Upper lobe of left lung (tissue), 6 donors: ENCODE results near the gene GNAI1. TPM values are rescaled to one million over a fixed set of nuclear protein-coding genes. Genes with fewer than 3 reads are reported as not detected.

Experiments
- ATAC-seq, 2 donors: fragments of 200-7000 bp; cut with Tn5 transposase; one replicate each; pipeline ENCODE4 v1.9.1; 2022; ENCODE audit warnings: mild to moderate bottlenecking in 2 of 2, moderate library complexity in 2 of 2; ENCODE audit not compliant: low FRiP score in 2 of 2
- DNase-seq, 2 donors: peaks; one replicate each; pipeline ENCODE4 v3.0.0-alpha.2; 2019 to 2020
- H3K27ac ChIP-seq, 4 donors: fragments of 200-600 bp; sonication (generic); one replicate each; pipeline ENCODE4 v1.5.1; 2016 to 2019
- H3K27me3 ChIP-seq, 4 donors: fragments of 200-600 bp; sonication (generic); one replicate each; pipeline ENCODE4 v1.5.1; 2017 to 2019
- H3K36me3 ChIP-seq, 4 donors: fragments of 200-600 bp; sonication (generic); one replicate each; pipeline ENCODE4 v1.5.1; 2016 to 2019
- H3K4me1 ChIP-seq, 4 donors: fragments of 200-600 bp; sonication (generic); one replicate each; pipeline ENCODE4 v1.5.1; 2018 to 2019
- H3K4me3 ChIP-seq, 4 donors: fragments of 200-600 bp; sonication (generic); one replicate each; pipeline ENCODE4 v1.5.1; 2017 to 2019; ENCODE audit warnings: mild to moderate bottlenecking in 2 of 4, moderate library complexity in 1 of 4
- H3K9me3 ChIP-seq, 4 donors: fragments of 200-600 bp; sonication (generic); one replicate each; pipeline ENCODE4 v1.5.1; 2018 to 2019
- EP300 ChIP-seq, 4 donors: sonication (generic); formaldehyde crosslinking; IDR thresholded peaks; one replicate each; pipeline ENCODE4 v1.5.1; 2017; ENCODE audit warnings: antibody characterized with exemption in 4 of 4, control low read depth in 2 of 4
- POLR2A ChIP-seq, 4 donors: fragments of 450-650 bp; IDR thresholded peaks; one replicate each; pipeline ENCODE4 v1.5.1; 2016 to 2017; ENCODE audit warnings: antibody characterized with exemption in 4 of 4, mild to moderate bottlenecking in 2 of 4
- POLR2AphosphoS5 ChIP-seq, 2 donors: sonication (generic); formaldehyde crosslinking; IDR thresholded peaks; one replicate each; pipeline ENCODE4 v1.5.1; 2017; ENCODE audit warnings: antibody characterized with exemption in 2 of 2
- WGBS, 2 donors: methylation state at CpG; one replicate each; pipeline ENCODE4 v1.1.5; 2017 to 2018; 5-methylcytosine and 5-hydroxymethylcytosine counted together
- total RNA-seq, 6 donors: library from RNA; depleted of rRNA in 4 of 6; stranded (reverse); fragments of >200 nt in 4 of 6; gene quantifications; one replicate each; pipeline versions ENCODE4 v1.1.0 to v1.2.1, GENCODE V29; 2016 to 2021
- TF ChIP-seq, protein P1 (sequence below), 6 experiments: fragments of 450-650 bp in 4 of 6; fragments of 200-600 bp in 2 of 6; sonication (generic) in 2 of 6; IDR thresholded peaks; one replicate each; pipeline ENCODE4 v1.5.1; 2016 to 2019; ENCODE audit warnings: antibody characterized with exemption in 6 of 6
- donor health status: DM: no; HTN: no; CAD: no; lungs with moderate emphysema.
- donor health status: DM: no; HTN: yes; CAD: no; lungs with severe emphysema.

GNAI1 gene
- total RNA-seq, 6 donors from 2014 or later, result 16.7 to 26.6 (median 21.5) TPM

DNA sequence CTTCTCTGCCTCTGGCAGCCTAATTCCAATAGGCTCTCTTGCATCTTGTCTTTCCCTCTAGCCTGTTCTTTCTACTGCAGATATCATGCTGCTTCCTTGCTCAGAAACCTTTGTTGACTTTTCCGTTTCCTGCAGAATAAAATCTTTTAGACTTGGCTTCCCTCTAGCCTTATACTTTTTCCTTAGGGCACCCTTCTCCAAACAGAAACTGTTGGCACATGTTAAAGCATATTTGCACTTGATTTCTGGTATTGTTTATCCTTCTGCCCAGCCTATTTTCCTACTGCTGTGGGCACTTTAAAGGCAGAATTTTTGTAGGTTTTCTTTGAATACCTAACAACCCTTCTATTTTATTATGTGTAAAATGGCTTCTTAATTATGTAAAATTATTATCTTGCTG is 4.6 kb downstream of the GNAI1 start:
- no peaks in the 10 kb centered on the region for H3K36me3 ChIP-seq
- no peak for ATAC-seq
- H3K4me3 ChIP-seq, result no peak overlapping the region
- no peak for DNase-seq
- H3K4me1 ChIP-seq, result peaks cover 5 to 28% (median 22%) of the 10 kb centered on the region in 4 donors
- WGBS, 2 donors, result 21 to 28% methylated on average over 1 of the region's 1 CpG
- peak overlapping the region in 2 of 4 donors; percentile 2 to 49 for H3K27ac ChIP-seq
- H3K9me3 ChIP-seq, result no peaks in the 10 kb centered on the region
- no peak for TF ChIP-seq EP300 (IDR thresholded peaks at IDR 0.05)
- TF ChIP-seq POLR2A (IDR thresholded peaks at IDR 0.05), result no peak
- no peak for TF ChIP-seq POLR2AphosphoS5 (IDR thresholded peaks at IDR 0.05)
- TF ChIP-seq, protein P1, sequence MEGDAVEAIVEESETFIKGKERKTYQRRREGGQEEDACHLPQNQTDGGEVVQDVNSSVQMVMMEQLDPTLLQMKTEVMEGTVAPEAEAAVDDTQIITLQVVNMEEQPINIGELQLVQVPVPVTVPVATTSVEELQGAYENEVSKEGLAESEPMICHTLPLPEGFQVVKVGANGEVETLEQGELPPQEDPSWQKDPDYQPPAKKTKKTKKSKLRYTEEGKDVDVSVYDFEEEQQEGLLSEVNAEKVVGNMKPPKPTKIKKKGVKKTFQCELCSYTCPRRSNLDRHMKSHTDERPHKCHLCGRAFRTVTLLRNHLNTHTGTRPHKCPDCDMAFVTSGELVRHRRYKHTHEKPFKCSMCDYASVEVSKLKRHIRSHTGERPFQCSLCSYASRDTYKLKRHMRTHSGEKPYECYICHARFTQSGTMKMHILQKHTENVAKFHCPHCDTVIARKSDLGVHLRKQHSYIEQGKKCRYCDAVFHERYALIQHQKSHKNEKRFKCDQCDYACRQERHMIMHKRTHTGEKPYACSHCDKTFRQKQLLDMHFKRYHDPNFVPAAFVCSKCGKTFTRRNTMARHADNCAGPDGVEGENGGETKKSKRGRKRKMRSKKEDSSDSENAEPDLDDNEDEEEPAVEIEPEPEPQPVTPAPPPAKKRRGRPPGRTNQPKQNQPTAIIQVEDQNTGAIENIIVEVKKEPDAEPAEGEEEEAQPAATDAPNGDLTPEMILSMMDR (IDR thresholded peaks at IDR 0.05), result no peak
- H3K27me3 ChIP-seq, result peaks cover 0 to 5% (median 0%) of the 10 kb centered on the region in 4 donors

DNA sequence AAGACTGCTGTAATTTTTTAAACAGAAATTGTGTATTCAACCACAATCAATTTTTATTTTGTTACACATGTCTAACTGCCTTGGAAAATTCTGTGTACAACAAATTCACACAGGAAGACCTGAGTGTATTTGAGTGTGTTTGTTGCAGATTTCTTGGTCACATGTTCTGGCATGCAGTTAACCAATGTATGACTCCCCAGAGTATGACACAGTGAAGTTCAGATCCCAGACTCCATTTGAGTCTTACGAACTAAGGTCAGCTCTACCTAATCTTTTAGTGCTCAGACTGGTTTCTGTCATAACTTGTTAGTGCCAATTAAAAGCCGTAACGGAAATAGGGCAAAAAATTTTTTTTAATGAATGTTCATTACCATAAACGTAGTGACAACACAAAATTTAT is 5.8 kb downstream of the GNAI1 start:
- DNase-seq (no peak), ATAC-seq (no peak)
- Histone ChIP-seq H3K36me3 (no peaks in the 10 kb centered on the region), H3K9me3 (no peaks in the 10 kb centered on the region), H3K27me3 (no peaks in the 10 kb centered on the region), H3K4me3 (no peak overlapping the region), H3K27ac (no peak overlapping the region), H3K4me1 (peaks cover 3 to 28% (median 23%) of the 10 kb centered on the region in 4 donors)
- TF ChIP-seq POLR2AphosphoS5 (IDR thresholded peaks at IDR 0.05), result no peak
- TF ChIP-seq EP300 (IDR thresholded peaks at IDR 0.05), result no peak
- TF ChIP-seq POLR2A (IDR thresholded peaks at IDR 0.05), result no peak
- TF ChIP-seq, protein P1 (IDR thresholded peaks at IDR 0.05), result no peak
- 85 to 95% methylated on average over 4 of the region's 4 CpGs for WGBS, 2 donors

DNA sequence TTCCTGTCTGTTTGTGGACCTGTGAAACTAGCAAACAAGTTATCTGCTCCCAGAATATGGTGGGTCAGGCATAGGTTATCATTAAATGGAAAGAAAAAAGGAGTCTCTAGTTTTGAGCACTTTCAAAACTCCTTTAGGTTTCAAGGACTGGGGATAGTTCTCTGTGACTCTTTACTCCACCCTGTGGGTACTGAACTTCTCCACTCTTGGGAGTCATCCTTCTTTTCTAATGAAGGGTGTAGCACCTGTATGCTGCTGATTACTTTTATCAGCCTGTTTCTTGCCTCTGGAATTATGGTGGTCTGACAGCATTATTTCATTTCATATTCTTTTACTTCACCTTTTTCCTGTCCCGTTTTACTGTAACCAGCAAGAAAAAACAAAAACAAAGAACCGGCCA is 6.7 kb downstream of the GNAI1 start:
- TF ChIP-seq EP300 (IDR thresholded peaks at IDR 0.05) (no peak), POLR2A (IDR thresholded peaks at IDR 0.05) (no peak)
- TF ChIP-seq, protein P1 (IDR thresholded peaks at IDR 0.05), result no peak
- H3K27ac ChIP-seq, result no peak overlapping the region
- no peaks in the 10 kb centered on the region for H3K27me3 ChIP-seq
- ATAC-seq (no peak), DNase-seq (no peak)
- no peak overlapping the region for H3K4me3 ChIP-seq
- H3K36me3 ChIP-seq, result no peaks in the 10 kb centered on the region
- no peaks in the 10 kb centered on the region for H3K9me3 ChIP-seq
- peaks cover 10 to 36% (median 21%) of the 10 kb centered on the region in 4 donors for H3K4me1 ChIP-seq
- 83 to 86% methylated on average over 2 of the region's 2 CpGs for WGBS, 2 donors

DNA sequence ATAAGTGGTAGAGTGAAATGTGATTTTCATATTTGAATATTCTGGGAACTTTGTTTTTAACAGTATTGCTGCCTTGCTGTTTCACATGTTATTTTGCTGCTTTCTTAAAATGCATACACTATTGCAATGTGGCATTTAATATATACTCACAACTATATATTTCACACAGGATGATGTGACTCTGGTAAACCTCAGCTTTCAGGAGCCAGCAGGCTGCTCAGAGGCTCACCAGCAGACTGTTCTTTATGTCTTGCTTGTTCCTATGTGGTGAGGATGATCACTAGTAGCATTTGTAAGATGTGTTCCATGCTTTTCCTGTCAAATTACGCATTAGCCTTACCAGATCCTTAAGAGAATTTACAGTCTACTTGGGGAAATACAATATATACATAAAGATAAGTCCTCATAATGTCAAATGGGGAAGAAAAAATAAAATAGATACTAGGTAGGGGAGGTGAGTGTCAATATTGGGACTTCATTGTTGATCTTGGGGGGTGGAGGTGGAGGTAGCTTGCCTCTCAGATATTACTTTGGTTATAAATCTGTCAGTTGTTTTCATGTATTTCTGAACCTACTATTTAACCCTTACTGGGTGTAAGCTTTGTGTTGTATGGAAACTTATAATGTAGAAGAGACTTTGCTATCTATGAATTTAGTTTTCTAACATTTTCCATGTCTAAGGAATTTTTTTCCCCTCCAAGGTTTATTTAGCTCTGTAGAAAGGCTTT is 8.4 kb downstream of the GNAI1 start:
- Histone ChIP-seq H3K4me3 (no peak overlapping the region), H3K4me1 (peaks cover 10 to 37% (median 23%) of the 10 kb centered on the region in 4 donors), H3K27ac (no peak overlapping the region), H3K27me3 (no peaks in the 10 kb centered on the region), H3K36me3 (no peaks in the 10 kb centered on the region), H3K9me3 (no peaks in the 10 kb centered on the region)
- ATAC-seq (no peak), DNase-seq (no peak)
- TF ChIP-seq POLR2A (IDR thresholded peaks at IDR 0.05), result no peak
- no peak for TF ChIP-seq POLR2AphosphoS5 (IDR thresholded peaks at IDR 0.05)
- TF ChIP-seq, protein P1 (IDR thresholded peaks at IDR 0.05), result no peak
- TF ChIP-seq EP300 (IDR thresholded peaks at IDR 0.05), result no peak
- 90 to 91% methylated on average over 1 of the region's 1 CpG for WGBS, 2 donors
